HG03139 (cell line): ENCODE data around the gene TMEM178B.

Experiments
- ATAC-seq: cut with Tn5 transposase; IDR thresholded peaks from one replicate; pipeline ENCODE4 v1.9.1; 2021; ENCODE audit not compliant: unreplicated experiment

The TMEM178B gene

DNA sequence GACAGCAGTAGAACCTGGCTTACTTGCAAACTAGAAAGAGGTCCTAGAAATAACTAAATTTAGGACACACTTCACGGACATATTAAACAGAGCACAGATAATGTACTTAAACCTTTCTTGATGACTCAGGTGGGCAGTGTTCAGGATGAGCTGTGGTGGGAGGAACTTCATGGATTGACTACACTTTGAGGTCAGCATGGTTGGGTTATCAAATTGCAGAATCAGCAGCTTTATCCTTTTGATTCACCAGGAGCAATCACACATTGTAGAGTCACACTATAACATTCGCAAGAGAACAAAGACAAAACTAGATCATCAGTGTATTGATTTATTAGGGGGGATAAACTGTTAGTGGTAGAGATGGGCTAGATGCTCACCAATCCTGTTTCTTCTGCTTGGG is 438.7 kb downstream of the TMEM178B start:
- no peak for ATAC-seq

DNA sequence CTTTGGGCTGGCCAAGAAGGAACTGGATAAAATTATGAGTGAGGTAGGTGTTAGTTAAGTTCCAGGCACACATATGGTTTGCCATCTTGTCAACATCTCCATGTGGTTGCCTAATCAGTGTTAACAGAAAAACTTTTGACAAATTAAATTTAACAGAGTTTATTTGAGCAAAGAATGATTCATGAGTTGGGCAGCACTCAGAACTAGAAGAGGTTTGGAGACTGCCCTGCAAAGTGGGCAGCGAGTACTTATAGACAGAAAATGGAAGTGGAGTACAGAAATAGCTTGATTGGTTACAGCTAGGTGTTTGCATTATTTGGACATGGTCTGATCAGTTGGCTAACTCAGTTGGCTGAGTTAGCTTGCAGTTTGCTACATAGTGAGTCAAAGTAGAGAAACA is 439.9 kb downstream of the TMEM178B start:
- ATAC-seq: no peak

DNA sequence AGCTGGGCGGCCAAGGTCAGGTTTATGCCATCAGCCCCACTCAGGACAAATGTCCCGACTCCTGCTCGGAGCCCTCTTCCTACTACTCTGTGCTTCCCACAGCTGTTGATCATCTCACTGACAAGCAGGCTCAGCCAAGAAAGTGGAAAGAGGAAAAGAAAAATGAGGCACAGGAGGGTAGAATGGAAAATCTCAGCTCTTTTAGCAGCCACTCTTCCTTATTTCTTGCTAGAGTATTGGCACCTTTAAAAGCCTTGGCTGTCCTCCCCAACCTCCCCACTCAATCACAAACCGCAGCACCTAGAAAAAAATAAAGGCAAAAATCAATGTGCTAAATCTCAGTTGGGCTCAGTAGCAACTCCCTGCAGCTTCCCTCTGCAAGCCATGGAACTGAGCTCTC is 442.1 kb downstream of the TMEM178B start:
- ATAC-seq: no peak

DNA sequence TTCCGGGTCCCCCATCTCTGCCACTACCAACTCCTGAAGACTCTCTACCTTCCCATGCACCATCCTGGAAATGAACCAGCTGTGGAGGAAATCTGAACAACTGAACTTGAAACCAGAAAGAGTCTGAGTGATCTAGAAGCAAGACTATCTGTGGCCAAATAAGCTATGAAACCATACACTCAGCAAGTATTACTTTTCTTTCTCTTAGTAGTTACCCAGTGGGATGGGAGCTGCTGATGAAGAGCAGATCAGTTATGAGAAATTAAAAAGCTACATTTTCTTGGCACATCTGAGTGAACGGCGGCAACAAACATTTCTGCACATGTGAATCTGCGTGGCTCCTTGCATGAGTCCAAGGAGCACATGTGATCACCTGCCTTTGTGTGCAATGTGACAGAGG is 445.8 kb downstream of the TMEM178B start:
- ATAC-seq: no peak

DNA sequence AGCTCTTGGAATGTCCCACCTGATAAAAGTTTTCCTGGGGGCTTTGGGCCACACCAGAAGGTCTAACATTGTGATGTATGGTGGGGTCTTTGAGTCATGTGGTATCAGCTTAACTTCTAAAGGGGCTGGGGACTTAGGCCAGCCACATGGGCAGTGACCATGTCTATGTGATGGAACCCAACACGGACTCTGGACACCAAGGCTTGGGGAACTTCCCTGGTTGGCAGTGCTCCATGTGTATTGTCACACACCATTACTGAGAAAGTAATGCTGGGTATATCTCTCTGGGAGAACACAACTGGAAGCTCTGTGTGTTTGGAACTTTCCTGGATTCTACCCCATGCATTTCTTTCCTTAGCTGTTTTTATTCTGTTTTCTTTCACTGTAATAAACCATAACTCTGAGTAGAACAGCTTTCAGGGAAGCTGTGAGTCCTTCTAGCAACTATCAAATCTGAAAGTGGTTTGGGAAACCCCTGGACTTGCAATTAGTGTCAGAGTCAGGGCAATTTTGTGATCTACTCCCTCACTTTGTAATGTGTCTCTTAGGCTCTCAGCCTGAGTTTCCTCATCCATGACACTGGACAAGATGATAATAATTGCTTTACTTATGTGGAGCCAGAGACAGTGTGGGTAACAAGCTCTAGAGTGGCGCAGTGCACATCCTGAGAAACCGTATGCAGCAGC is 448.9 kb downstream of the TMEM178B start:
- ATAC-seq: no peak

DNA sequence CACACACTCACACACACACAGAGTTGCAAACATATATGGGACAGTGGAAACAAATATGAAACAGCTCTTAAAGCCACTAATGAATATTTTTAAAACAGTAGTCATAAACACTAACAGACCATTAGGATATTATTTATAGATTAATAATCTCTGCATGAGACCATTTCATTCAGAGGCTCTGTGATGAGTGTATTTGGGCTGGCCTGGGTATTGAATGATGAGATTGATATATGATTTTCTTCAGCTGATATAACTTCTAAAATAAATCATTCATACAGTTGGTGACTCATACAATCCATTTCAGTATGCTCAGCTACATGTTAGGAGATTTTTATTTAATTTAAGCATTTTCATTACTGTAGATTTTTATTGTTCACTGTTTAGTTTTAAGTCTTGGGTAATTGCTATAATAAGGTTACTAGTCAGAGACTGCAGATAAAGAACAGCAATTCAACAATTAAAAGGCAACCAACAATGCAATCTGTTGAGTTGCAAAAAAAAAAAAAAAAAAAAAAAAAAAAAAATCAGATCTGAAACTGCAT is 452.2 kb downstream of the TMEM178B start:
- ATAC-seq: no peak

DNA sequence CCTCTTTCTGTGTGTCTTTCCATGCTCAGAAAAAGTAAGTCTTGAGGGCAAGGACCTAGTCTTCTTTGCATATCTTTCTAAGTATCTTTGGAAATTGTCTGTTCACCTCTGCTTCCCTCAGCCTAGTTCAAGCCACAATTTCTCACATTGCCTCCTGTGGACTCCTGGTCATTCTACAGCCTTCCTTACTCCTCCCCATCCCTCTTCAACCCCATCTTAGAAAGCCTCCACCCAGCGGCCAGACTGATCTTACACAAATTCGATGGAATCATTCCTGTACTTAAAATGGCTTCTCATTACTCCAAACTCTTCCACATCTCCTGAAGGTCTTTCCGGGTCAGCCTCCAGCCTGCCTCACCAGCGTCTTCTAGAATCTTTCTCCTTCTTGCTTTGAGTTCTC is 453.2 kb downstream of the TMEM178B start:
- ATAC-seq: no peak

DNA sequence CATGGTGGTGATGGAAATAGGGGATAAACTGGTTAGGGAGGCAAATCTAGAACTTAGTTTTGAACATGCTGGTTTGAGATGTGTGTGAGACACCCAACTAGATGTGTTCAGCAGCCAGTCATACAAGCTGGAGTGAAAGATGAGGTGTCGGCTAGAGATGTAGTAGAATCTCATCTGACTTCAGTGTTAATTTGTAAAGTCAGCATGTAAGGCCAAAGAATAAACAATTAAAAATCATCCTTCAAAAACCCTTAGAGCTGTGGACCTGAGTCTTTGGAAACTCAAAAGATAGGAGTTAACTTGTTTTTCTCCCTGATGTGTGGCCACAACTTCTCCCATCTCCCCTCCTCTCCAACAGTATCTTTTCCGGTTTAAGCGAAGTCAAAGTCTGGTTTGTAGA is 454.5 kb downstream of the TMEM178B start:
- no peak for ATAC-seq
